HG02938 (cell line): ENCODE data around the gene FAM83F.
"Not testable (repeated sequence)": the region's sequence is repeated elsewhere in the genome, so short reads cannot be mapped to it uniquely, and the experiment has no call there.

ENCODE experiments used
- ATAC-seq: cut with Tn5 transposase; IDR thresholded peaks from one replicate; pipeline ENCODE4 v1.9.1; 2021; ENCODE audit warnings: mild to moderate bottlenecking, moderate library complexity; ENCODE audit not compliant: unreplicated experiment

FAM83F gene

DNA sequence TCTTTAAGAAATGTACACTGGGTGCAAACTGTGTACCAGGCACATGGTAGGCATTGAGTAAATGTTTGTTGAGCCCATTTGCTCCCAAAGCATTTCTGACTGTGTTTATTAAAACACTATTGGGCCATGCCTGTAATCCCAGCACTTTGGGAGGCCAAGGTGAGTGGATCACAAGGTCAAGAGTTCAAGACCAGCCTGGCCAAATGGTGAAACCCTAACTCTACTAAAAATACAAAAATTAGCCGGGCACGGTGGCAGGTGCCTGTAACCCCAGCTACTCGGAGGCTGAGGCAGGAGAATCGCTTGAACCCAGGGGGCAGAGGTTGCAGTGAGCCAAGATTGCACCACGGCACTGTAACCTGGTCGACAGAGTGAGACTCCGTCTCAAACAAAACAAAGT lies 1.9 kb upstream of the FAM83F start:
- ATAC-seq: not testable (repeated sequence)

DNA sequence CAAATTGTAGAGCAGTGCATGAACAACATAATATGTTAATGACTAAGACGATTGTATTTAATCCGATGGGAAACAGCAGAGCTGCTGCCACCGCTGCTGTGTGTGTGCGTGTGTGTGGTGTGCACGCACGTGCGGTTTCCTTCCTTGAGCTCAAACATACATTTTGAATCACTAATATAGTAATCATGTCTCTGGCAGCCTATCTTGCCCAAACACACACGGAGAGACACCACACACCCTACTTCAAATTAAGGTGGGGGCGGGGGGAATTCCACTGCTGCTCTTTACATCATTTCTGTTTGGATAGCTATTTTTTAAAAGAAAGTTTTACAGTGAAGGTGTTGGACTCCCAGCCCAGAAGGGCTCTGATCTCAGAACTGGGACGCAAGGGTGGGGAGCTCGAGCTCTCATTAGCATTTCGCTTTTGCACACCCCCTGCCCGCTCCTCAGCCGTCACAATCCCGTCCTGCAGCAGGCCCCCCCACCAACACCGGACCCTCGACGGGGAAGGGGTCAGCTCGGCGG lies 651 bp upstream of the FAM83F start:
- no peak for ATAC-seq

- ATAC-seq: no peak
These were observed 869 bp downstream of the FAM83F start for GRCh38 chr22:39995393-39996252.

DNA sequence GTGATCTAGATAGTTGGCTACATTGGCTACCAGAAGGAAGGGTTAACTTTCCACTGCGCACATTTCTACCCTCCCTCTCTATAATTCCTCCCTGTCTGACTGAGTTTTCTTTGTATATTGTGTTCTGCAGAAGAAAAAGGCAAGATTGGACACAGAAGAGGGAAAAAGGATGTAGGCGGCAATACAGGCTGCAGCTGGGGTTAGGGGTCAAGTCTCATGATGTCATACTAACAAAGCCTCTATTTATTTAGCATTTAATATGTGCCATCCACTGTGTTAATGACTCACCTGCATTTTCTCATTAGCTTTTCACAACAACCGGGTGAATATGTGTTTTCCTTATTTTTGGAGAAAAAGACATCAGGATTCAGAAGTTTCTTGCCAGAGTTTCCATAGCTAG lies 2.0 kb downstream of the FAM83F start:
- ATAC-seq: no peak

- ATAC-seq: no peak
These were observed 2.7 kb downstream of the FAM83F start for GRCh38 chr22:39997421-39997820.

DNA sequence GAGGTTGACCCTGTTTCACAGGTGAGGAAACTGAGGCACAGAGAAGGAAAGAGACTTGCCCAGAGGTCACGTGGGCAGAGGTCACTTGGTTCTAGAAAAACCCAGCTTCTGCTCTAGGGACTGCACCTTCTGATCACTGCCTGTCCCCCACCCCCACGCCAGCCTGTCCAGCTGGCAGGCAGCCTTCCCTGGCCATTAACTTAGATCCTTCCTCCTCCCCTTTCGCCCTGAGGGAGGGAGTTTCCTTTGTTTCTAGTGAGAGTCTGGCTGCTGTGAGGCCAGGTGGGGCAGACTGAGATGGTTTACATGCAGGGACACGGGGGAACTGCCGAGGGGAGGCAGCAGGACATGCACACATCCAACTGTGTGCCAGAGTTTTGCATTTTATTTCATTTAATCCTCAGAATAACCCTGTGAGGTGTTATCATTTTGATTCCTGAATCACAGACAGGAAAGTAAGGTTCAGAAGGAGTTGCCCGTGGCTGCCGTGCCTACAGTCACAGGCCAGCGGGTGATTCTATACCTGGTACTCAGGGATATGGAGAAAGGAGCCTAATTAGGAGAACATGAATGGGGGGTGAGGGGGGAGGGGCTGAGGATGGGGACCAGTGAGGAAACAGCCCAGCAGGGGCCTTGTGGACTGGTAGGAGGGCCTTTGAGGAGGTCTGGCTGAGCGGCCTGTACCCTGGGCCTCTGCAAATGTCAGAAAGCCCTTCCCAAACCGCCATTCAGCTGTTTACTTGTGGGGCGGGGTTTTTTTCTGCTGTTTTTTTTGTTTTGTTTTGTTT lies 3.4 kb downstream of the FAM83F start:
- no peak for ATAC-seq

DNA sequence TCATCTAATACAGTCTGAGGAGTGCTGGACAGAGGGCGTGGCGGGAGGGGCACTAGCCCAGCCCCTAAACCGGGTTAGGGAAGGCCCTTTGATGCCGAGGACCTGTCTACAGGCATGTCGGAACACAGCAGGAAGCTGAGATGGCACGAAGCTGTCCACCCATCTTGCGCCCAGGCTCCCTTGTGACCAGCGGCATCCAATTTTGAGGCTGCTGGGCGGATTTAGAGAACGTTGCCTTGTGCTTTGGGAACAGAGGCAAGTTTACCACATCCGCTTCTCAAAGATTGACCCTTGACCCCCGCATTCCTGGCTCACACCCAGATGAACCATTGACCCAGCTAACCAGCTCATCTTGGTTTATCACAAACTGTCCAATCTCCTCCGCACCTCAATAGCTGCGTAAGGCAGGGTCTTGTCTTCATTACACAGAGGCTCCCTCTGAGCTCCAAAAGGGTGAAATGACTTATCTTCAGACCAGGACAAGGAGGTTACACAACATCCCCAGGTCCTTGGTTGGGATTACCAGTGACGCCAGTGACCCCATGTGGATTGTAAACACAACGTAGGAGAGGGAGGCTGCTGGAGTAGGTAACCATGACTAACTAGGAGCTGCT lies 4.5 kb downstream of the FAM83F start:
- no peak for ATAC-seq

DNA sequence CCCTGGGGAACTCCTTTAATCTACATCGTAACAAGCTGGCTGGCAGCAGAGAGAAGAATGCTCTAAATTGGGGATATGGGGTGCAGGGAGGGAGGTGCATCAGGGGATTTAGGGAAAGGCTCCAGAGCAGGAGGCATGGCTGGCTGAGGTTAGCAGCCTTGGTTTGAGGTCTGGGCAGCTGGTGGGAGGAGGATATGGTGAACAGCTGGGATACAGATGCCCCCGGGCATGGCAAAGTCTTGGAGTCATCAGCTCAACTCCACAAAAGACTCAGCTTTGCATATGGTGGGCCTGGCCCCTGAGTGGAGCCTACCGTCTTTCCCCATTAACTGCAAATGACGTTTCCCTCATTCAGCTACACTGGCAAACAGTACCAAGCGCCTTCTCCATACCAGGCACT lies 5.4 kb downstream of the FAM83F start:
- ATAC-seq: no peak

- no peak for ATAC-seq
These were observed 6.4 kb downstream of the FAM83F start for GRCh38 chr22:40001106-40001505.

DNA sequence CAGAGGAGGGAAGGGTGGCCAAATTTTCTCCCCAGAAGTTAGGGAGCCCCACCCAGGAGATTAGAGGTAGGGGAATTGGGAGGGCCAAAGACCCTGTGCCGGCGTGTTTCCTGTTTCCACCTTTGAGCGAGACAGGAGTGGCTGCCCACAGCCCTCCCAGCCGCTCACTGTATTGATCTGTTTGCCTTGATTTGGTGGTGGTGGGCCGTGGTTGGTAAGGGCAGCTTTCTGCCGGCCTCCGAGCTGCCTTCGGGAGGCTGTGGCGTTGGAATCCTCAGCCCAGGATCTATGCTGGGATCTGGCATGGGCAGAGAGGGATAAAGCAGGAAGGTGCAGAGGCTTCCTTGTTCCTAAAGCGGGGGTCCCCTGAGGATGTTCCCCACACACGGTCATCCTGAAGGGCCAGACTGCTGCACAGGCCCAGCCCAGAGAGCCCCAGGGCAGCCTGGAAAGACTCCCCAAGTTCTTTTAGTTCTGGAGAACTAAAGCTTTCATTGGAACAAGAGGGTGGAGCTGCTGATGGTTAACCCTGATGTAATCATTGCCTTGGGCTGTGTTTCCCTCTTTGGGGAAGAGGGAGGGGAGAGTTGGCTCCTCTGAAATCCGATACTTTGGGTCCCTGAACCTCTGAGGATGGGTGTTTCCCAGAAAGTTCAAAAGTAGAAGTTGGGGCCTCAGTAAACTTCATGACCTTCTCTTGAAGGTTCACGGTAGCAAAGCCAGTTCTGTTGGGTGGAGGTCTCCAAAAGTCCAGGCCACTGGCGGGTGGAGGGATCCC lies 7.2 kb downstream of the FAM83F start:
- ATAC-seq: no peak

DNA sequence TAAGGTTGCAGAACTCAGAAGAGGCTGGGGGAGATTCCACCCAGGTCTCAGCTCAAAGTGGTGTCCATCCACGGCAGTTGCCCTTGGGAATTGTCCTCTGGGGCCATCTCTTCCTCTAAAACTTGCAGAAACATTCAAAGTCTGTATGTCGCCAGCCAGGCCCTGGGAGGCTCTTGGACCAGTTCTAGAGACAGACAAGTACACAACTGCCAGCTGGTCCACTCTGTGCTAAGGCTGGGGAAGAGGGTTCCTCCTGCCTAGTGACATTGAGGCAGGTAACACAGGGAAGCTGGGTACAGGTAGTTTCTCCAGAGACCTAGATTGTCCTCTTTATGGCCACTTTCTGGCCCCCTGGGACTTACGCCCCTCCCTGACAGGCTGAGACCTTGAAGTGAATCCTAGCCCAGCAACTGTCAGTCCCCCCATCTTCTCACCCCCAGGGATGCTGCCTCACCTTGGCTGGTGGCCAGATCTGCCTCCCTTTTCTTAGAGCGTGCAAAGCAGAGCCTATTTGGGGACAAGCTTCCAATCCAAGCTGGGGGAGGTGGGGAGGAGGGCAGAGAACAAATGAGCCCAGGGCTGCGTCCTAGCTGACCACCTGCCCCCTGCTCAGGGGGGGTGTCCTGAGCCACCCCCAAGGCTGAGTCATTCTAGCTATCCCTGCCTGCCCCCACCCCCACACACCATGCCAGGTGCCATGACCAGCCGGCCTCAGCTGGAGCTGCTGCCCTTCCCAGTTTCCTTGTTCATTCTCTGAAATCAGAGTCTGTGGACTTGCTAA lies 8.4 kb downstream of the FAM83F start:
- ATAC-seq: no peak

DNA sequence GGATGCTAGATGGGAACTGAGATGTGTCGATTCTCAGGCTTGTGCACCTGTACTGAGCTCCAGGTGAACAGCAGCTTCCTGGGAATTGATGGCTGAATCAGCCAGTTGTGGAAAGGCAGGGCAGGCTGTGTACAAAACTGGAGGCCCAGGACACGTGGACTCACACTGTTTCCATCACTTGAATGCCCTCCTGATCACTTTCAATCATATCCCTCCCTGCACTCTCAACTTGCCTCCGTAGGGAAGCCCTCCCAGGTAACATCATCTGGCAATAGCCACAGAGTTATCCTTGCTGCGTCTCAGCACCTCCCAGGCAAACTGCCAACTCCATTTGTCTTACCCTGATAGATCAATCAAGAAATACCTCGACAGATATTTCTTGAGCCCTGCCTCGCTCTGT lies 10.1 kb downstream of the FAM83F start:
- no peak for ATAC-seq

- no peak for ATAC-seq
These were observed 11.9 kb downstream of the FAM83F start for GRCh38 chr22:40006641-40007040.

GRCh38 chr22:40007853-40008710 lies 13.3 kb downstream of the FAM83F start:
- no peak for ATAC-seq

DNA sequence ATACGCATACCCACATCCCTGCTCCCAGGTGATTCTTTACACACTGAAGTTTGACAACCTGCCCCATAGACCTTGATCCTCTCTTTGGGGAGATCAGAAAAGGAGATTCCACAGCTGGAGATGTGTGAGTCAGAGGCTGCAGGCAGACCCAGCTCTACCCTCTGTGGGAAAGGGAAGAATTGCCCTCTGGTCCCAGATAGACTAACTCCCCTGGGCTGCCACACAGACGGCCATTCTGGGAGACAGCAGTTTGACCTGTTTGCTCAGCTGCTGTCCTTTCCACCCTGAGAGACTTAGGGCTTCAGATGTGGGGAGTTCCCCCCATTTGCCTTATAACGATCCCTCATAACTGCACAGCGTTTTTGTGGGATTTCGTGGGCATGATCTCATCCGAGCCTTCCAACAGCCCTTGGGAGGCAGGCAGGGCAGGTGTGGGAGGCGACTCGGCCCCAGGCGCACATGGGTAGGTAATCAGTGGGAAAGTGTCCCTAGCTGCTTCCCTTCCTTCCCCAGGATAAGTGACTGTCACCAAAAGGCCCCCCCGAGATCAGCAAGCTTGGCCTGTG lies 14.1 kb downstream of the FAM83F start:
- no peak for ATAC-seq

DNA sequence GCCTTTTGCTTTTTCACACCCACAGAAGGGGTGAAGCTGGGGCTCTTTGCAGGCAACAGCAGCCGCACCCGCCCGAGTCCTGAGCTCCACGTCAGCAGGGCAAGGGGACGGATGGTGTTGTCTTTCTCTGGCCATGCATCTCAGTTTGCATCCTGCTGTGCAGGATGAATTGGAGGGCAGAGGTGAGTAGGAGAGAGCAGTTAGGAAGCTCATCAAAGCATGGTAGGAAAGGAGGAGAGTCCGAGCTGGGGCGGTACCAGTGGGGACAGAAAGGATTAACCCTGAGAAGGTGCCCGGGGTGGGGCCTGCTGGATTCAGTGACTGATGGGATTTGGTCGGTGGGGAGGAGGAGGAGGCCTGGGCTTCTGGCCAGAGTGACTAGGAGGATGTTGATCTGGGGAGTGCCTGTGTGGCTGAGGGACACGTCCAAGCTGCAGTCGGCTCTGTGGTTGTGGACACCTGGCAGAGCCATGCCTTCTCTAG lies 14.6 kb downstream of the FAM83F start:
- ATAC-seq: no peak

GRCh38 chr22:40009951-40010671 lies 15.4 kb downstream of the FAM83F start:
- no peak for ATAC-seq

GRCh38 chr22:40010746-40011145 lies 16.0 kb downstream of the FAM83F start:
- ATAC-seq: no peak
